GM13977 (cell line): ENCODE results near the gene CENPE.

Source experiments
- DNase-seq: peaks from one replicate; pipeline ENCODE4 v3.0.0; 2012; ENCODE audit warnings: low spot score
- in situ Hi-C: fragments of 300-500 bp; cut with MboI; formaldehyde crosslinking; loops from one replicate; pipeline ENCODE4 v1.12.0; 2022; ENCODE audit warnings: low sequenced_read_pairs, low pct_unique_long_range_greater_than_20kb, mixed read lengths, inconsistent platforms; ENCODE audit not compliant: unreplicated experiment
- TF ChIP-seq, protein P1 (sequence below): IDR thresholded peaks from 2 replicates; pipeline ENCODE4 v1.5.1; 2012; ENCODE audit warnings: mild to moderate bottlenecking, control low read depth; ENCODE audit not compliant: insufficient read depth; ENCODE audit errors: extremely low read depth, missing control alignments

CENPE gene

DNA sequence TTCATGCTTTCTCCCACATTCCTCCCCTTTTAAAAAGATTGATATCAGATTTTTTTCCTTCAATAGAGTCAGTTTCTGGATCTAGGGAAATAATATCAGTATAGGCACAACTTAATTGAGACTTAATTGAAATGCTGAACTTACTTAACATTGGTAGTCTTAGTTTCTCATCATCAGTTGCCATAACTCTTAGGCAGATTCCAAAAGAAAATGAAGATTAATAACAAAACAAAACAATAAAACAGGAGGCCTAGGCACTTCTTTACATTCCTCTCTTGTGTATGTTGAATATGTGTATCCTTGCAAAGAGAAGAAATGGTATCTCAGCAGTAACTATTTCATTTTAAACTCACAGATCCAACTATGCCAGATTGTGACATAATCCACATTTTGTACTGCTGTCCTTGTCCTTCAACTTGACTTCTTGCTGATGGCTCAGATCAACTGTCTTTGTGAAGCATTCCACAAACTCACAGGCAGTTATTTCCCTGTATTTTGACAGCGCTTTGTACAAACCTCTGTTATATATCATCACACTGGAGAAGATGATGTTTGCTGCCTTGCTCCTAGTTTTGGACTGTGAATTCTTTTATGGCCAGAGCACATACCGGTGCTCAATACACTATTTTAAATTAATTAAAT is 112.5 kb downstream of the CENPE start:
- in situ Hi-C loops: loop anchor here (10.0 kb wide), 1 partner anchor 61 kb away; no protein-coding TSS in a partner anchor
- no peak for DNase-seq
- TF ChIP-seq, protein P1, sequence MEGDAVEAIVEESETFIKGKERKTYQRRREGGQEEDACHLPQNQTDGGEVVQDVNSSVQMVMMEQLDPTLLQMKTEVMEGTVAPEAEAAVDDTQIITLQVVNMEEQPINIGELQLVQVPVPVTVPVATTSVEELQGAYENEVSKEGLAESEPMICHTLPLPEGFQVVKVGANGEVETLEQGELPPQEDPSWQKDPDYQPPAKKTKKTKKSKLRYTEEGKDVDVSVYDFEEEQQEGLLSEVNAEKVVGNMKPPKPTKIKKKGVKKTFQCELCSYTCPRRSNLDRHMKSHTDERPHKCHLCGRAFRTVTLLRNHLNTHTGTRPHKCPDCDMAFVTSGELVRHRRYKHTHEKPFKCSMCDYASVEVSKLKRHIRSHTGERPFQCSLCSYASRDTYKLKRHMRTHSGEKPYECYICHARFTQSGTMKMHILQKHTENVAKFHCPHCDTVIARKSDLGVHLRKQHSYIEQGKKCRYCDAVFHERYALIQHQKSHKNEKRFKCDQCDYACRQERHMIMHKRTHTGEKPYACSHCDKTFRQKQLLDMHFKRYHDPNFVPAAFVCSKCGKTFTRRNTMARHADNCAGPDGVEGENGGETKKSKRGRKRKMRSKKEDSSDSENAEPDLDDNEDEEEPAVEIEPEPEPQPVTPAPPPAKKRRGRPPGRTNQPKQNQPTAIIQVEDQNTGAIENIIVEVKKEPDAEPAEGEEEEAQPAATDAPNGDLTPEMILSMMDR: no peak

DNA sequence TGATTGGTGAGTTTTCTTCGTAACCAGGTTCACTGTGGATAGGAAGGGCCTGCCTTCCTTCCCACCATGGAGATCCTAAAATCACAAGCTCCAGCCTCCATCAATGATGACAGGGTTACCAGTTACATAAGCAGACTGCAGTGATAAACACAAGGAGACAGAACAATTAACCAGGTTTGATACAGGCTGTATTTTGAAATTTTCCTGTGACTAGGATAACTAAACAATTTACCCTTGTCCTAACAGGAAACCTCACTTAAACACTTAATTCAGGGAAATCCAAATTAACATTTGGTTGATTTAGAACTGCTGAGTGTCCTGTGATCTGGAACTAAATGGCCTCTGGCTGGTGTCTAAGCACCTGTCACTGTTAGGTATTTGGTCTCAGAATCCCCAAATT is 118.5 kb downstream of the CENPE start:
- TF ChIP-seq, protein P1: no peak
- no peak for DNase-seq
- in situ Hi-C loops: loop anchor here (10.0 kb wide), 1 partner anchor 55 kb away; no protein-coding TSS in a partner anchor

DNA sequence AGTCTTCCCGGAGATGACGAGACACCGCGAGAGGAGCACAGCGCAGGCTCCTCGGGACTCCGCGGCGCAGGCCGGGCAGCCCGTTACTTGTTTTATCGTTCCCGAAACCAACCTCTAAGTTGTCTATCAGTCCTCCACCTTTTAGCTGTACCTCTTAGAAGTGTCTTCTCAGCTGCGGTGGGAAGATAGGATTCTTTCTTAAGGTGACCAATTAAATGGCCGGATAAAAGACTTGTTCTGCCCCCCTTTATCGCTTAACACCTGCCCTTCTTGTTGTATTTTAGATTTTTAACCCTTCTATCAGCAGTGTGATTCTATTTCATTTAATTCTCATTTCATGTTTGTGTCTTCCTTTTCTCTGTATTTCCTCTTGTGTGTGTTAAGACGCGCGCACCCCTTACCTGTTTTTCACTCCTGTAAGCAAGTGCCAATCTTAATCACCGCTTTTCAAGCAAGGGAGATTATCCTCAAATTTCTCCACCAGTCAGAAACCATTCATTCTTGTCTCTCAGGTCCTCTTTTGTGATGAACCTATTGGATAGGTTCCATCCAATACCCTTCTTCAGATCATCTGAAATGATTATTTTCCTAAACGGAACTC is 121.3 kb downstream of the CENPE start, which contains the start of gene SLC9B2:
Gene SLC9B2 (minus strand): TSS at position 15 of the 601 bp plus-strand sequence. CDS start 9,211 bp downstream, outside the sequence.
- peak; percentile 18 for DNase-seq
- TF ChIP-seq, protein P1: no peak
- in situ Hi-C loops: no loop called here

DNA sequence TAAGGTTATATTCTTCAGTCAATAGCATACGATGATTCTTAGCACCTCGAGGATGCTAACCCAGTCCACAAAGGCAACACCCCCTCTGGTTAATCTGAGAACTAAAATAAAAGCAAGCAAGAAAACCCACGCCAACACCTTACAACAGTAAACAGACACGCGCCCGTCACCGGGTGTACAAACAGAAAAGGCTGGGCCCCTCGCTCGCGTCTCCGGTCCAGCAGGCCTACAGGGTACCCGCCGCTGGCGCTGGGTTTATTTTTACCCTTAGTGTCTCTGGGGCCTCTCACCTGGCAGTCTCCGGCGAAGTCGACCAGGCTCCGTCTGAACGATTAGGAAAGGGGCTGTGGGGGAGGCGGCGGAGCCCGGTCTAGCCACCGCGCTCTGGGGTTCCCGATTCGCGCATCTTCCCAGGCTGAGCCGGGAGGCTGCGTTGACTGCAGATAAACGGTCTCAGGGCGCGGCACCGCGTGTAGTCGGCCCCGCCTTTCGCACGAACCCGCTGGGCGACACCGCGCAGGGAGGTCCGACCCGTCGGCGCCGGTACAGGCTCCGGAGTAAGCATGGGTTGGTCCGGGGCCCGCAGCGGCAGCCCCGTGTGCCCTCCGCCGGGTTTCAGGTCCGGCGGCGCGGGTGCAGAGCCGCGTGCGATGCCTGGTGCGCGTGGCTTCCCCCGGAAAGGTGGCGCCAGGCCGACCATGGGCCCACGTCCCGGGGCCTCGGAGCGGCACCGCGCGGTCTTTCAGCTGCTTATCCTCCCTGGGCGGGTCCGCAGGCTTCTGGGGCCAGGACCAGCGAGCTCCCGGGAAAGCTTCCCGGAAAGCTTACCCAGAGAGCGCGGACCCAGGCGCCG is 122.0 kb downstream of the CENPE start:
- TF ChIP-seq, protein P1: no peak
- DNase-seq: peak; percentile 71
- in situ Hi-C loops: no loop called here

DNA sequence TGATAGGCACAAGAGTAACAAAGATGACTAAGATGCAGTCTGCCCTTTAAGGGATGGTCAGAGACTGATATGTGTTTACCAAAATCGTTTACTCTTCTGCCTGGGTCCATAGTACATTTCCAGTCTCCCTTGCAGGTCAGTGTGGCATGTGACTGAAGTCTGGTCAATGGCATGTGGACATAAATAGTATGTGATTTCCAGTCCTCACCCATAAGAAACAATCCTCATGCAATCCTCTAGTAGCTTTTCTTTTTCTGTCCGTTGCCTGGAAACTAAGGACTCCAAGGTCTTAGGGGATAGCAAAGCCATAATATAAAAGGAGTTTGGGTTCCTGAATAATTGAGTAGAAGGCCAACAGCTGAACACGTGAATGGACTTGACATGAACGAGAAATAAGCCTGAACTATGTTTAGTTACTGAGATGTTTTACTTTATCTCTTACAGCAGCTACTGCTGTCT is 122.7 kb downstream of the CENPE start:
- DNase-seq: peak; percentile 17
- in situ Hi-C loops: no loop called here
- TF ChIP-seq, protein P1: no peak

DNA sequence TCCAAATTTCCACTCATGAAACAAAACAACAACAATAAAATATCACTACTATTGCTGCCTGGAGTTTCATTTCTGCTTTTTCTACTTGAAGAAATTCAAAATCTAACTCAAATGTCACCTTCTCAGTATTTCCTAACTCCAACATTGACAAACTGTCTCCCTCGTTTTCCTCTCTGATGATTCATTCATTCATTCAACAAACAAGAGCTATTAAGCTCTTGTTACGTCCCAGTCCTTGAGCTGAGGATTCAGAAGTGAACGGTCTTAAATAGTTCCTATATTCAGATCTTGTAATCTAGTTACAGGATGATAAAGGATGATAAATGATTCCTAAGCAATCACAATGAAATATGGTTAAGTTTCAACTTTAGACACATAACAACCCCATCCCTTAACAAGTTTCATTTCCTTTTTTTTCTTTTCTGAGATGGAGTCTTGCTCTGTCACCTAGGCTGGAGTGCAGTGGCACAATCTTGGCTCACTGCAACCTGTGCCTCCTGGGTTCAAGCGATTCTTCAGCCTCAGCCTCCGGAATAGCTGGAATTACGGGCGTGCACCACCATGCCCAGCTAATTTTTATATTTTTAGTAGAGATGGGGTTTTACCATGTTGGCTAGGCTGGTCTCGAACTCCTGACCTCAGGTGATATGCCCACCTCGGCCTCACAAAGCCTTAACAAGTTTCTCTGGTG is 123.3 kb downstream of the CENPE start:
- in situ Hi-C loops: no loop called here
- TF ChIP-seq, protein P1: no peak
- DNase-seq: peak; percentile 35
